T47D (cell line): ENCODE results near the gene SNX10.

Experiments
- DNase-seq, 2 experiments: peaks; one replicate each; pipeline versions ENCODE4 v3.0.0 to v3.0.0-alpha.2; 2011 to 2012; ENCODE audit warnings: low read depth in 1 of 2, low spot score in 1 of 2
- JUND ChIP-seq: IDR thresholded peaks from 2 replicates; pipeline ENCODE4 v1.6.1; 2012; ENCODE audit warnings: low read depth
- in situ Hi-C: cut with HindIII; loops from 2 replicates; pipeline ENCODE4 v1.10.0; 2016; ENCODE audit warnings: low sequenced_read_pairs, low pct_unique_long_range_greater_than_20kb

The SNX10 gene

GRCh38 chr7:26331113-26331512 is 39.5 kb downstream of the SNX10 start:
- DNase-seq, result no peak
- in situ Hi-C loops, result no loop called here
- no peak for TF ChIP-seq JUND

- DNase-seq, result no peak
- no peak for TF ChIP-seq JUND
- in situ Hi-C loops, result no loop called here
Measured at GRCh38 chr7:26331789-26332188, 40.1 kb downstream of the SNX10 start.

GRCh38 chr7:26332698-26333097 is 41.0 kb downstream of the SNX10 start:
- in situ Hi-C loops, result no loop called here
- no peak for TF ChIP-seq JUND
- DNase-seq, result no peak

- no peak for TF ChIP-seq JUND
- DNase-seq, result no peak
- in situ Hi-C loops, result no loop called here
Measured at GRCh38 chr7:26334166-26334859, 42.7 kb downstream of the SNX10 start.

- TF ChIP-seq JUND, result no peak
- DNase-seq, result no peak
- in situ Hi-C loops, result no loop called here
Measured at GRCh38 chr7:26337232-26337865, 45.7 kb downstream of the SNX10 start.

- no peak for TF ChIP-seq JUND
- in situ Hi-C loops, result no loop called here
- peak in 1 of 2 experiments; percentile 46 for DNase-seq
Measured at GRCh38 chr7:26340476-26341018, 48.9 kb downstream of the SNX10 start.

- DNase-seq, result no peak
- TF ChIP-seq JUND, result no peak
- in situ Hi-C loops, result no loop called here
Measured at GRCh38 chr7:26343320-26343832, 51.7 kb downstream of the SNX10 start.

GRCh38 chr7:26343837-26344236 is 52.2 kb downstream of the SNX10 start:
- in situ Hi-C loops, result no loop called here
- no peak for DNase-seq
- no peak for TF ChIP-seq JUND

GRCh38 chr7:26345202-26345601 is 53.5 kb downstream of the SNX10 start:
- no peak for DNase-seq
- in situ Hi-C loops, result no loop called here
- no peak for TF ChIP-seq JUND

- no peak for TF ChIP-seq JUND
- in situ Hi-C loops, result no loop called here
- no peak for DNase-seq
Measured at GRCh38 chr7:26345837-26346236, 54.2 kb downstream of the SNX10 start.

- in situ Hi-C loops, result no loop called here
- no peak for TF ChIP-seq JUND
- peak in 1 of 2 experiments; percentile 62 for DNase-seq
Measured at GRCh38 chr7:26346611-26347203, 55.0 kb downstream of the SNX10 start.

GRCh38 chr7:26348234-26348851 is 56.7 kb downstream of the SNX10 start:
- TF ChIP-seq JUND, result no peak
- DNase-seq, result no peak
- in situ Hi-C loops, result no loop called here
